8988T (cell line): Measurements from ENCODE around the gene SLCO2B1.
"Not testable (repeated sequence)": the region's sequence is repeated elsewhere in the genome, so short reads cannot be mapped to it uniquely, and the experiment has no call there.

Experiments
- DNase-seq: peaks from one replicate; pipeline ENCODE4 v3.0.0; 2011

Gene SLCO2B1

DNA sequence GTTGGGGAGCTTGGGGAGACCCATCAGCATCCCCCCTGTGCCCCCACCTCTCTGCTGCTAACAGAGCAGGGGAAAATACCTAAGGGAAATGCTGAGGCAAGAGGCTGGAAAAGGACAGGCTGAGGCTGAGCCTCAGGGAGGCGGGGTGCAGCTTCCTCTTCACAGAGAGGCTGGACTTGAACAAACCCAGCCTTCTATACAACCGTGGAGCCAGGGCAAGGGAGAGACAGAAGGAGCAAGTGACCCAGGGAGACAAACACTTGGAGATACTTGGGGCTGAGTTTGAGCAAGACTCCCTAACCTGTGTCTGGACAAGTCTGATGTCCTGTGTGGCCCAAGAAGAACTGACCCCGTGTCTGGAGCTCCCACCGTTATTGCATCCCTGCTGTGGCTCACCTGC is at the start of gene SLCO2B1:
Gene SLCO2B1 (plus strand): TSS at position 229 of the 400 bp plus-strand sequence. CDS start 275 bp downstream, outside the sequence.
- DNase-seq: no peak

DNA sequence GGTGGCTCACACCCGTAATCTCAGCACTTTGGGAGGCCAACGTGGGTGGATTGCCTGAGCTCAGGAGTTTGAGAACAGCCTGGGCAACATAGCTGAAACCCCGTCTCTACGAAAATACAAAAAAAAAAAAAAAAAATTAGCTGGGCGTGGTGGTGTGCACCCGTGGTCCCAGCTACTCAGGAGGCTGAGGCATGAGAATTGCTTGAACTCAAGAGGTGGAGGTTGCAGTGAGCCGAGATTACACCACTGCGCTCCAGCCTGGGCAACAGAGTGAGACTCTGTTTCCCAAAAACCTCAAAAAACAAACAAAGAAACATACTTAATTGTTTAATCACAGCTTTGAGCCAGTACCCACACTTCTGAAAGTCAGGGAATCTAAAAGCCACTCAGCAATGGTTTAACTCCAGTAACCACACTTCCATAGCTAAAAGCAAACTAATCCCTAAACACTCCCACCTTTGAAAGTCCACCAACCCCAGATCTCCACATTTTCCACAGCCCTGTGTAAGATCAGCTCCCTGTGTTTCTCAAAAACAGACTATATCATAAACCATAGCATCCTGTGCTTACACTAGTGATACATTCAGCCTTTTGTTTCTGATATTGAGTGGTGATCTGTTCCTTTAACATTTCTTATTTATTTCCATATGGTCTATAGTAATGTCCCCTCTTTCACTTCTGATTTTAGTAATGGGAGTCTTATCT is 49.3 kb upstream of the SLCO2B1 start:
- no peak for DNase-seq

DNA sequence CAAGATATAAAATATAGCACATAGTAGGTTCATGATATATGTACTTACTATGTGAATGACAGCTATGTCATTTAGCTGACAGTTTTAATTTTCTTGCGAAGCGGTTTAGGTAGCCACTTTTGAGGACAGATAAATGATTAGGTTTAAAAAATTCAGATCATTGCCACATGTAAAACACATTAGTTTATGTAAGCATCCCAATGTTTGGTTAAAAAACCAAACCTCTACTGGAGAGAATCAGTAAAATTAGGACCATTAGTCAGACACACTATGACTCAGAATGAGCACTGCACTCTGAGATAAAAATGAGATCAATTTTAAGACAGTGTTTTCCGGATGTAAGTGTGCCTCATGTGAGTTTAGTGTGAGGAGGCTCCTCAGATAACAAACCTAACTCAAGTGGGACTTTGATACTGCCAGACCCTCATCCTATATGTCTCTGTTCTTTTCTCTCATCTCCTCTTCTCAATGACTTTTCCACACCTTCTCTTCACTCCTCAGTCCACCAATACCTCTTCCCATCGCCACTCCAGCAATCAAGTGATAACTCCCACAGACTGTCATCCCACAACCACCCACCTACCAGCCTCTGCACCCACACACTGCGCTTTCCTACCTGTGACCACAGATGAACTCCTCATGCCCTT is 47.4 kb upstream of the SLCO2B1 start:
- no peak for DNase-seq

DNA sequence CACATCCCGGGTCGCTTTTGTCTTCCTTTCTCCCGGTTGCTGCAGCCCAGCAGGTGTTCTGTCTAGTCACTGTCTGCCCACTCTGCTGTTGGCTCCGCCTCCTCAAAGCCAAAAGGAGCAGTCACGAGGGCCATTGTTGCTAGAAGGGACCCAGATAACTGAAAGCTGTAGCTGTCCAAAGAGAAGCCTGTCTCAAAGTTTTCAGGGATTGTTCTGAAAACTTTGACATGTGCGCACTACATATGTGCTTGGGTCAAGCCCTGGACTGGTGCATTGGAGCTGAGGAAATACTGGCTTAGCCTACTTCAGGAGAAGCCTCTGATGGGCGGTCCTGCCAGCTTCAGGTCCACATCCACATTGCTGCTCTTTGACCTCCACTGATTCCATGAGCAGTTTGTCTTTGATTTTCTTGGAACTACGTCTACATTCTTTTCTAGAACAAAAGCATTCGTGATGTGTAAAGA is 45.4 kb upstream of the SLCO2B1 start:
- DNase-seq: no peak

DNA sequence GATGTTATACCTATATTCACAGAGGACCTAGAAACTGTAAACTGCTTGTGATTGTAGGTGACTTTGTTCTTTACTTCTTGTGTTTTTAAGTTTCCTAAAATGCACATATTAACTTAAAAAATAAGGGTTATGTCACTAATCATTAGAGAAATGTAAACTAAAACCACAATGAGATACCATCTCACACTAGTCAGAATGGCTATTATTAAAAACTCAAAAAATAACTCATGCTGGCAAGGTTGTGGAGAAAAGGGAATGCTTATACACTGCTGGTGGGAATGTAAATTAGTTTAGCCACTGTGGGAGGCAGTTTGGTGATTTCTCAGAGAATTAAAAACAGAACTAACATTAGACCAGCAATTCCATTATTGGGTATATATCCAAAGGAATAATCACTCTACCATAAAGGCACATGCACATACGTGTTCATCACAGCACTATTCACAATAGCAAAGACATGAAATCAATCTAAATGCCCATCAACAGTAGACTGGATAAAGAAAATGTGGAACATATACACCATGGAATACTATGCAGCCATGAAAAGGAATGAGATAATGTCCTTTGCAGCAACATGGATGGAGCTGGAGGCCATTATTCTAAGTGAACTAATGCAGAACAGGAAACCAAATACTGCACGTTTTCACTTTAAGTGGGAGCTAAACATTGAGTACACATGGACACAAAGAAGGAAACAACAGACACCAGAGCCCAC is 44.8 kb upstream of the SLCO2B1 start:
- DNase-seq: not testable (repeated sequence)

DNA sequence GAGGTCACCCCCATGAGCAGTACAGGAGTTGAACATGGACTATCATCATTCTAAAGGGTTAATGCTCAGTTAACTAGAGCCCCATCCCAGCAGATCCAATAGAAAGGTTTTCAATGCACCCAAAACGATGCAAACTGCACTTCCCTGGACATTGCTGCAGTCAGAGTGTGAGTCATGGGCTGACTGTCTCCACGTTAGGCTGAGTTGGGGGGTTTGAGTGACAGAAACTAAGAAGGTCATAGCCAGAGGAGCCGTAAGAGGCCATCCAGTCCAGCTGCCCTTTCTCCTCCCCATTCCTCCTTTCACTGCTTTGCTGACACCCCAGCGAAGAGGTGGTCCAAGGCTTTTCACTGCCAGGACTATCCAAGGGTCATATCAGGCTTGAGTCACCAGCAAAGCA is 43.7 kb upstream of the SLCO2B1 start:
- no peak for DNase-seq

DNA sequence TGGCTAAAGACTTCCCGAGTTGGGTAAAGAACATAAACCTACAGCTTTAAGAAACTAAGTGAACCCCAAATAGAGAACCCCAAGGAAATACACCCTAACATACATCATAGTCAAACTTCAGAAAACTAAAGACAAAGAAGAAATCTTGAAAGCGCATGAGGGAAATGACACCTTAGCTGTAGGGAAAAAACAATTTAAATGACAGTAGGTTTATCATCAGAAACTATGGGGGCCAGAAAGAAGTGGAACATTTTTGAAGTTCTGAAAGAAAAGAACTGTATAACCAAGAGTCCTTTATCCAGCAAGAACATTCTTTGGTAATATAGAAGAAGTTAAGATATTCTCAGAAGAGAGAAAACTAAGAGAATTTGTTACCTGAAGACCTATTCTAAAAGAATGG is 38.7 kb upstream of the SLCO2B1 start:
- DNase-seq: no peak

DNA sequence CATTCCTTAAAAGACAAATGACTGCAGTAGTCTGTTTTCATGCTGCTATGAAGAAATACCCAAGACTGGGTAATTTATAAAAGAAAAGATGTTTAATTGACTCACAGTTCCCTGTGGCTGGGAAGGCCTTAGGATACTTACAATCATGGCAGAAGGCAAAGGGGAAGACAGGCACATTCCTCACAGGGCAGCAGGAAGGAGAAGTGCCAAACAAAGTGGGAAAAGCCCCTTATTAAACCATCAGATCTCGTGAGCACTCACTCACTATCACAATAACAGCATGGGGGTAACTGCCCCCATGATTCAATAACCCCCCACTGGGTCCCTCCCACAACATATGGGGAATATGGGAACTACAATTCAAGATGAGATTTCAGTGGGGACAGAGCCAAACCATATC is 37.9 kb upstream of the SLCO2B1 start:
- DNase-seq: no peak

- DNase-seq: no peak
Observed at GRCh38 chr11:75114465-75114864, 36.4 kb upstream of the SLCO2B1 start.

DNA sequence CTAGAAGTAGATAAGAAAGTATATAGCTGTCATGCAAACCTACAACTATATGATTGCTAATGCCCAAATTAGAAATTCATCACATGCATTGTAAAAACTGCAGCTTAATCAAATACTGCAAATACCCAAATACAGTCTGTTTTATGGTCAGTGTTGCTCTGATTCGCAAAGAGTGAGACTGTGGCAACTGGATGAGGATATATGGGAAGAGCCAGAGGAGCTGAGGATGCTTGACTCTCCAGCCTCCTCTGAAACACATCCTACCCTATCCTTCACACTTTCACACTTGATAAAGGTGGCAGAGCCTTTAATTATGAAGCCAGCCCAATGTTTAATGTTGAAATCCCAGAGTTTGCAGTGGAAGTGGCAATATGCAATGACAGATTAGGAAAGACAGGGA is 32.3 kb upstream of the SLCO2B1 start:
- DNase-seq: no peak

GRCh38 chr11:75126564-75126963 is 24.3 kb upstream of the SLCO2B1 start:
- DNase-seq: no peak

- DNase-seq: no peak
Observed at GRCh38 chr11:75132080-75132479, 18.8 kb upstream of the SLCO2B1 start.

- no peak for DNase-seq
Observed at GRCh38 chr11:75133976-75134375, 16.9 kb upstream of the SLCO2B1 start.

DNA sequence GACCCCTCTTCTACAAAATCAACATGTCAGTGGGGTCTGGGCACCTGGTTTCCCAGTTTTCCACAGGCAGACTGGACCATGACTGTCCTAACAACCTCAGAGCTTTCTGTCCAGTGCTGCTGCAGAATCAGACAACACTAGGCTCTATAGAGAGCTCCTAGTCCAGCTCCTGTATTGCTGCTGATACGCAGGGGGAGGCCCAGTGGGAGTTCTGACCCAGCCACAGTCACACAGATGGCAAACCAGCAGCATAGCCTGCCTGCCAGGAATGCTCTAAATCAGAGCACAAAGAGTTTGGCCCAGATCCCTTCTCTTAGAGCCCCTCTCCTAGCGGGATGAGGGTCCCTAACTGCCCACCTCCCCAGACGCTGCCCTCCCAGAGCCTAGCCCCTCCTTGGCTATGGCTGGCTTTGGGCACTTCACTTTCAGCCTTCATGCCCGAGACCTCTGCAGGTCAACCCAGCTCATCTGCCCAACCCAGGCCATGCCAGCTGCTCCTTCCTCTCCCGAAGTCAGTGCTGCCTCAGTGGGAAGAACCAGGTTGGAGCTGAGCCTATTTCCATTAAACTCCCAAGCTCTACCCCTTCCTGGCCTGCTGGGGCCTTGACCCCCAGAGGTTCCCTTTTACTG is 15.8 kb upstream of the SLCO2B1 start:
- DNase-seq: no peak

- no peak for DNase-seq
Observed at GRCh38 chr11:75135651-75136050, 15.3 kb upstream of the SLCO2B1 start.

DNA sequence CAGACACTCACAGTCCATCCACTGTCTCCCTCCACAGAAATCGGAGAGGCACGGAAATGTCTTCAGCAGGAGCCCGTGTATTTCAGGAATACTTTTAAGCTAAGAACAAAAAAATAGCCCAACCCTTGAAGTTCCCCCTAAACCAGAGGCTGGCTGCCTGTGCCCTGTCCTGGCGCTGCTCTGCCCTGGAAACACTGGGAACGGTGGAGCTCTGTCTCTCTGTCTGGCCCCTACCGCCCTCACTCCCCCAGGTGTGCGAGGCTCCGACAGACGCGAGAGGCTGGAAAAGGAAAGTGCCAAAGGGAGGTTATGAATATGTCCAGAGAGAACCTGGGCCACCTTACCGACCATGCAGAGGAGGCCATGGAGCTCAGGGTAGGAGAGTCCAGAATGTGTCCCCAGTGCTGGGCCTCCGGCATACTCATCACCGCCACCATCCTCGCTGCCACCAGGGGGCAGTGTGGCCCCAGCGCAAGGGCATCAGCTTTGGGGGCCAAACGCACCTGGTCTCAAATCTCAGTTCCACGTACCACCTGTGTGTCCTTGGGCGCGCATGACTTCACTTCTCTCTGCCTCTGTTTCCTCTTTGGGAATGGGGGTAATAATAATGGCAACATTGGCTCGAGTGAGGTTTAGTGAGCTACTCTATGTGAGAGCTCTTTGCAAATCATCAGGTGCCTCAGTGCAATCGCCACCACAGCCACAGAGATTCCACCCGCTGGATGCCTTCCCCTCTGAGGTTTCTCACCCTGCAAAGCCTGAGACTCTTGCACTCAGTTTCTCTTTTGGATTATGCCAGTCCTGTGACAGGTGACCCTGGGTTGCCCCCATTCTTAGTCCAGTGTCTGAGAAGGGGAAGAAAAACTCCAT is 10.4 kb upstream of the SLCO2B1 start:
- DNase-seq: peak; percentile 79

DNA sequence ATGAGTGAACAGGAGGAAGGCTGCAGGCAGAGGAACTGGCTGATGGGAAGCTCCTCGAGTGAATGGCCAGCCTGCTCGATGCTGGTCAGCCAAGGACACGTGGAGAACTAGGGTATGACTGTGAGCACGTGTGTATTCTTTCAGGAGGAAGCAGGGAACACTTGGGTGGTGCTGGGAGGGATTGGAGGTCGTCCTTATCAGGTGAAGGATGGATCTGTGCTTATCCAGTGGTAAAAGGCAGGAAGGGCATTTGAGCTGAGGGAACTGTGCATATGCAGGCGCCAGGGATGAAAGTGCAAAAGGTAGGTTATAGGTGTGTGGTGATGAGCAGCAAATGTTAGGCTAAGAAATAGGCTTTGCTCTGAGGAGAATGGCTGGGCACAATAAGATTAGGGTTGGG is 9.7 kb upstream of the SLCO2B1 start:
- DNase-seq: peak; percentile 3

DNA sequence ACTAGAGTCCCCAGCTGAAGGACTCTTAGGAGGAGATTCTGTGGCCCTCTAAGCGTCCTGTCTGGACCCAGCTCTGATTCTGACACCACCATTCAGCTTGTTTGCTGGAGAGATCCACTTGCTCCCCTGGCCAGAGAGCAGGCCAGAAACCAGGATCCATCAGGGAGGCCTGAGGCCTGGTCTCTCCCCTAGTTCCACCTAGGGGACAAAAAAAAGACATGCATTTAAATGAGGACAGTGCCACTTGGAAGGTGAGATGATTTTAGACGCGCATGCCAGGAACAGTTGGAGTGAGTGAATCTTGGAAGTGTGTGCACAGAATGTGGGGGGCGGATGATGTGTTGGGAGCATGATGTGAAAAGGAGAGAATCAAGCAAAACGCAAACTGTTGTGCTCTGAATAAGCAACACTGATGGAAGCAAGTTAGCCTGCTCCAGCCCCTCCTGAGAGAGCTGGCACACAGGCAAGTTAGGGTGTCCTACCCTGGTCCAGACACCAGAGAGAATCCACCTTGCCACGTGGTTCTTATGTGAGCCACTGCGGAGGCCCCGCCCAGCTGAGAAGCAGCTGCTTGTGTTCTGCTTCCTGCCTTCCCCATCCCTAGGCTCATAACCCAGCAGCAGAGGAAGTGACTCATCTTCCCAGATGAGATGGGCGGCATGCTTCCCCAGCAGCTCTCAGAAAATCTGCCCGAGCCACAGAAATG is 8.0 kb upstream of the SLCO2B1 start:
- DNase-seq: peak; percentile 90

- DNase-seq: no peak
Observed at GRCh38 chr11:75143420-75143731, 7.5 kb upstream of the SLCO2B1 start.

DNA sequence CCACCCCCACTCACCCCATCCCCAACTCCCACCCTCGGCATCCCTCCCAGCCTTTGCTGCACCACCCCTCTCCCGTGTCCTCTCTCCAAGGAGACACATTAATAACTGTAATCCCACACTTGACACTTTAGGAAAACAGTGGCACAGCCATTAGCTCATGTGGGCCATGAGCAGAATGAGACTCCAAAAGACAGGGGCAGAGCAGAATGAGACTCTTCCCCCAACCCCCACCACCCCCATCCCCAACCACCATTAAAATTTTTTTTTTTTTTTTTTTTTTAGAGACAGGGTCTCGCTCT is 6.2 kb upstream of the SLCO2B1 start:
- no peak for DNase-seq

GRCh38 chr11:75145196-75145971 is 5.5 kb upstream of the SLCO2B1 start:
- DNase-seq: no peak
